ENCODE results near the gene SEMA4D. TPM values are rescaled to one million over a fixed set of nuclear protein-coding genes. Genes with fewer than 3 reads are reported as not detected.

SEMA4D gene
- total RNA-seq, 2 donors from 2014 or later: 17.1 to 52.7 TPM

DNA sequence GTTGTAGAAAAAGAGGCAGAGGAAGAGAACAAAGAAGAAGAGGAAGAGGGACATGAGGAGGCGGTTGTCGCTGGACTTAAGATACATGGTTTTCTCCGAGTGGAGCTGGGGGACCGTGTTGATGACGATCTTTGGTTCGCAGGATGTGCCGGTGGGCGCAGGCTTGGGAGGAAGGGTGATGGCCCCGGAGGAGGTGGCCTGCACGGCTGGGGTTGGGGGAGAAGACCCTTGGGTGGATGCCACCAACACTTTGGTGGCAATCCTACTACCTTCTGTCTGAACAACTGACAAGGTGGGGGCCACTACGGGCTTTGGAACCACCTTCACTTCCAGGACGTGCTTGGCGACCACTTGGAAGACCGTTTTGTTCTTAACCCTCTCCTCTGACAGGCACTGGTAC lies 118.9 kb downstream of the SEMA4D start:
- peaks cover 0 to 6% of the 10 kb centered on the region in 2 donors for H3K36me3 ChIP-seq
- DNase-seq (ENCODE audit: low spot score): no peak
- no peak overlapping the region for H3K27ac ChIP-seq
- WGBS: 98% methylated on average over 14 of the region's 14 CpGs
- TF ChIP-seq POLR2A (IDR thresholded peaks at IDR 0.05): no peak
- TF ChIP-seq, protein P1, sequence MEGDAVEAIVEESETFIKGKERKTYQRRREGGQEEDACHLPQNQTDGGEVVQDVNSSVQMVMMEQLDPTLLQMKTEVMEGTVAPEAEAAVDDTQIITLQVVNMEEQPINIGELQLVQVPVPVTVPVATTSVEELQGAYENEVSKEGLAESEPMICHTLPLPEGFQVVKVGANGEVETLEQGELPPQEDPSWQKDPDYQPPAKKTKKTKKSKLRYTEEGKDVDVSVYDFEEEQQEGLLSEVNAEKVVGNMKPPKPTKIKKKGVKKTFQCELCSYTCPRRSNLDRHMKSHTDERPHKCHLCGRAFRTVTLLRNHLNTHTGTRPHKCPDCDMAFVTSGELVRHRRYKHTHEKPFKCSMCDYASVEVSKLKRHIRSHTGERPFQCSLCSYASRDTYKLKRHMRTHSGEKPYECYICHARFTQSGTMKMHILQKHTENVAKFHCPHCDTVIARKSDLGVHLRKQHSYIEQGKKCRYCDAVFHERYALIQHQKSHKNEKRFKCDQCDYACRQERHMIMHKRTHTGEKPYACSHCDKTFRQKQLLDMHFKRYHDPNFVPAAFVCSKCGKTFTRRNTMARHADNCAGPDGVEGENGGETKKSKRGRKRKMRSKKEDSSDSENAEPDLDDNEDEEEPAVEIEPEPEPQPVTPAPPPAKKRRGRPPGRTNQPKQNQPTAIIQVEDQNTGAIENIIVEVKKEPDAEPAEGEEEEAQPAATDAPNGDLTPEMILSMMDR (IDR thresholded peaks at IDR 0.05): no peak
- no peak for TF ChIP-seq POLR2AphosphoS5 (IDR thresholded peaks at IDR 0.05)
- intact Hi-C loops (cut with DNase I): no loop called here
- H3K4me1 ChIP-seq (replicated peaks): no peaks in the 10 kb centered on the region
- no peaks in the 10 kb centered on the region for H3K9me3 ChIP-seq
- H3K27me3 ChIP-seq (replicated peaks; ENCODE audit: insufficient read depth): no peaks in the 10 kb centered on the region
- no peak overlapping the region for H3K4me3 ChIP-seq

DNA sequence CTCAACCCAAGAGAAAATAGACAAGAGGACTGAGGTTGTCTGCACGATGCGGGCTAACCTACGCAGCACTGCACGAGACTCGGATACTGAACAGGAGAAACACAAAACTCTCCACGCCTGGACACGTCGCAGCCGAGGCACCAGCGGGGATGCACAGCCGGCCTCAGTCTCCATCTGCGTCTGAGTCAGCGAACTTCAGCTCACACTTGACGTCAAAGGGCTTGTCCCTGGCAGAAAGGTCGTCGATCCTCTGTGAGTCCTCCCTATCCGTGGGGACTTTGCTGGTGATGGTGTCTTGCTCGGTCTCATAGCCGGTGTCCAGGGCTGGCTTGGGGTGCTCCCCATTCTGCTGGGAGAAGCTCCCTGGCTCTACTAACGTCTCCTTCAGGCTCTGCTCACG lies 119.4 kb downstream of the SEMA4D start:
- Histone ChIP-seq H3K36me3 (peaks cover 0 to 6% of the 10 kb centered on the region in 2 donors), H3K27ac (no peak overlapping the region), H3K4me1 (replicated peaks) (no peaks in the 10 kb centered on the region), H3K27me3 (replicated peaks; ENCODE audit: insufficient read depth) (no peaks in the 10 kb centered on the region), H3K4me3 (no peak overlapping the region), H3K9me3 (no peaks in the 10 kb centered on the region)
- TF ChIP-seq POLR2A (IDR thresholded peaks at IDR 0.05): no peak
- no peak for TF ChIP-seq POLR2AphosphoS5 (IDR thresholded peaks at IDR 0.05)
- WGBS: 91% methylated on average over 21 of the region's 21 CpGs
- intact Hi-C loops (cut with DNase I): no loop called here
- no peak for DNase-seq (ENCODE audit: low spot score)

DNA sequence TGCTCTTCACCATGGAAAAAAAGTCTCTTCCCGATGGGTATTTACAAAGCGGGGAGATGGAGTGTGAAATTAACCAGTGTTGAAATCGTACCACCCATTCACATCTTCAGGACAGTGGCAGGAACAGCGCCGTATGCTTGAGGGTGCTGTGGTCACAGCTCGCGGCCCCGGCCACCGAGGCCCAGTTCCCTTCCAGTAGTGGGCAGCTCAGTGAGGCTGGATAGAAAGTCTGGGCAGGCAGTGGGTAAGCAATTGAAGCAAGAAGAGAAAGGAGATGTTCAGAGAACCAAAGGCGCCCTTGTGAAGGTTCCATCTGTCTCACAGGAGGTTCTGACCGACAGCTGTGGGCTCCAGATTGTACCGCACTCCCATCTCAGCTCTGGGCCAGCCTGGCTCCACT lies 120.5 kb downstream of the SEMA4D start:
- H3K4me1 ChIP-seq (replicated peaks): no peaks in the 10 kb centered on the region
- intact Hi-C loops (cut with DNase I): no loop called here
- H3K4me3 ChIP-seq: no peak overlapping the region
- no peak for DNase-seq (ENCODE audit: low spot score)
- peaks cover 0 to 6% of the 10 kb centered on the region in 2 donors for H3K36me3 ChIP-seq
- H3K27me3 ChIP-seq (replicated peaks; ENCODE audit: insufficient read depth): no peaks in the 10 kb centered on the region
- H3K27ac ChIP-seq: no peak overlapping the region
- 87% methylated on average over 12 of the region's 12 CpGs for WGBS
- no peaks in the 10 kb centered on the region for H3K9me3 ChIP-seq
- TF ChIP-seq POLR2A (IDR thresholded peaks at IDR 0.05): no peak

DNA sequence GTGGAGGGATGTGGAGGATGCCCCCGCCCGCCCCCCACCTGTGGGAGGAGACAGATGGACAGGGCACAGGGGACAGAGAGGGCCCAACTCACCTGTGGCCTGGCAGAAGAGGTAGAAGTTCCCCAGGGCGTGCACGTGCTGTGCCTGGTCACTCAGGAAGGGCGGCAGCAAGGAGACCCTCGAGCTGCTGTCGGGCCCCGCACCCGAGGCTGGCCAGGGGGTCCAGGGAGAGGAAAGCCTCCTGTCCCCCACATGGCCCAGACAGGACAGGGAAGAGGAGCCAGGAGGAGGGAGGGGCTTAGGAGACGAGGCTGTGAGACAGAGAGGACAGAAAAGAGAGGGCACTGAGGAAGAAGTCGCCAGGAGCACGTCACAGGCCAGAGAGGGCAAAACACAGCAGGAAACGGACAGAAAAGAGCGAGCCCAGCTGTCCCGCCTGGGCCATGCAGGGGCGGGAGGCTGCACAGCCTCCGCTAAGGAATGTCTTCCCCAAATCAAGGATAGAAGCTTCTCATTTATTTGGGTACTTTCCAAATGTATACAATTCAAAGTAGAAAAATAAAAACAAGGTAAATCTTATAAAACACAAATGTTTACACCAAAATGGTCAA lies 121.1 kb downstream of the SEMA4D start:
- Histone ChIP-seq H3K9me3 (no peaks in the 10 kb centered on the region), H3K36me3 (peaks cover 0 to 6% of the 10 kb centered on the region in 2 donors), H3K27me3 (replicated peaks; ENCODE audit: insufficient read depth) (no peaks in the 10 kb centered on the region), H3K4me3 (no peak overlapping the region), H3K27ac (no peak overlapping the region), H3K4me1 (replicated peaks) (no peaks in the 10 kb centered on the region)
- 90% methylated on average over 17 of the region's 17 CpGs for WGBS
- intact Hi-C loops (cut with DNase I): no loop called here
- TF ChIP-seq POLR2A (IDR thresholded peaks at IDR 0.05): no peak
- TF ChIP-seq, protein P1 (IDR thresholded peaks at IDR 0.05): no peak
- no peak for TF ChIP-seq POLR2AphosphoS5 (IDR thresholded peaks at IDR 0.05)
- DNase-seq (ENCODE audit: low spot score): no peak

DNA sequence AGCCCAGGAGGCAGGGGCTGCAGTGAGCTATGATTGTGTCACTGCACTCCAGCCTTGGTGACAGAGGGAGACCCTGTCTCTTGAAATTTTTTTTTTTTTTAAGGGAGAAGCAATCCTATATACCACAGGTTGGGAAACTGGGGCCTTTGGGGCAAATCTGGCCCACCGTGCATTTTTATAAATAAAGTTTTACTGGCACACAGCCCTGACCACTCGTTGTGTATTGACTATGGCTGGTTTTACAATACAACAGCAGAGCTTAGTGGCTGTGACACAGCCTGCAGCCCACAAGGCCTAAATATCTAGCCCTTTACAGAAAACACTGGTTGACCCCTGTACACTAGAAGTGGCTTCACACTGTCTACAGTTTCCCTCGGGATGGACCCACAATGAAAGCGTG lies 121.6 kb downstream of the SEMA4D start:
- Histone ChIP-seq H3K27ac (no peak overlapping the region), H3K9me3 (no peaks in the 10 kb centered on the region), H3K36me3 (peaks cover 0 to 6% of the 10 kb centered on the region in 2 donors), H3K27me3 (replicated peaks; ENCODE audit: insufficient read depth) (no peaks in the 10 kb centered on the region), H3K4me1 (replicated peaks) (no peaks in the 10 kb centered on the region), H3K4me3 (no peak overlapping the region)
- TF ChIP-seq, protein P1 (IDR thresholded peaks at IDR 0.05): no peak
- no peak for TF ChIP-seq POLR2A (IDR thresholded peaks at IDR 0.05)
- TF ChIP-seq POLR2AphosphoS5 (IDR thresholded peaks at IDR 0.05): no peak
- intact Hi-C loops (cut with DNase I): no loop called here
- no peak for DNase-seq (ENCODE audit: low spot score)
- 90% methylated on average over 4 of the region's 4 CpGs for WGBS

DNA sequence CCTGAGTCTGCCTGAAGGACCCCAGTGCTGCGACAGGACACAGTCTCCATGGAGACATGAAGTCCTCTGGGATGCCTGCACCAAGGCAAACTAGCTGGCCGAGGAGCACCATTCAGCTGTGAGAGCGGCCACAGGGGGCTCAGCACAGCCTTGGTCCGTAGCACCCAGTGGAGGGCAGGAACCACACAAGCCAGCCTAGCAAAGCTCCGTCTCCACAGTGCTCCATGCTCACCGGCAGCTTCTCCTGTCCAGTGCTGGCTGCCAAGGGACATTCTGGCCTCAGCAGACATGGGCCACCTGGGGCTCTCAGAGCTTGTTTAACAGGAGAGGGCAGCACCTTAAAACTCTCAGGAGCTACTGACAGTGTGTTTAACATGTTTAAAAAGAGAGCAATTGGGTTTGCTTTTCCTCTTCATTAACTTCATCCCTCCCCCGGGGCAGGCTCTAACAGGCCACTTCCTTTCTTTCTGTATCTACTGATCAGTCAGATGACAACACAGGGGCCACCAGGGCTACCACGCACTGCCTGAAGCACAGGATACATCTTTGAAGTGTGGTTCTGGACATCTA lies 122.6 kb downstream of the SEMA4D start:
- Histone ChIP-seq H3K27me3 (replicated peaks; ENCODE audit: insufficient read depth) (no peaks in the 10 kb centered on the region), H3K4me3 (no peak overlapping the region), H3K9me3 (no peaks in the 10 kb centered on the region), H3K4me1 (replicated peaks) (no peaks in the 10 kb centered on the region), H3K36me3 (peaks cover 0 to 4% of the 10 kb centered on the region in 2 donors), H3K27ac (no peak overlapping the region)
- 29% methylated on average over 8 of the region's 8 CpGs for WGBS
- TF ChIP-seq POLR2A (IDR thresholded peaks at IDR 0.05) (no peak), POLR2AphosphoS5 (IDR thresholded peaks at IDR 0.05) (peak; percentile 26)
- TF ChIP-seq, protein P1 (IDR thresholded peaks at IDR 0.05): peak in 2 of 4 experiments; percentile 28 to 29
- DNase-seq (ENCODE audit: low spot score): no peak
- intact Hi-C loops (cut with DNase I): no loop called here

Measured in prostate gland (tissue), 2 donors.